HepG2 (cell line): ENCODE measurements around the gene ANO9. TPM values are rescaled to one million over a fixed set of nuclear protein-coding genes. Genes with fewer than 3 reads are reported as not detected.

Experiments
- ATAC-seq: fragments of 200-7000 bp; cut with Tn5 transposase; 3 replicates; pipeline ENCODE4 v1.9.1; 2020; ENCODE audit warnings: mild to moderate bottlenecking, moderate library complexity
- BruUV-seq: library from RNA; stranded (reverse); fragments of 400-500 nt; replicated peaks from 2 replicates; lab custom pipeline; 2021; lab: Mats Ljungman, UMichigan
- CTCF ChIA-PET: fragments of 300-600 bp; formaldehyde crosslinking; extraction: SDS; loops from one replicate; lab custom pipeline; 2021; ENCODE audit warnings: low total read pairs, inconsistent platforms, low intra/inter-chr PET ratio; lab: Yijun Ruan, JAX
- POLR2A ChIA-PET: fragments of 350-600 bp; sonication (Branson Sonifier 250); formaldehyde crosslinking; loops from one replicate; lab custom pipeline; 2020; ENCODE audit warnings: antibody characterized with exemption, inconsistent platforms; lab: Yijun Ruan, JAX
- DNase-seq: peaks from one replicate; pipeline ENCODE4 v3.0.0-alpha.2; 2015; ENCODE audit warnings: low spot score
- FAIRE-seq: peaks from 3 replicates; lab custom pipeline; 2011; peaks lifted over from hg19 to GRCh38; lab: Jason Lieb, UNC
- H2AFZ ChIP-seq: one replicate; pipeline ENCODE4 v1.6.1; 2011; ENCODE audit warnings: low read length, inconsistent platforms
- H3K27ac ChIP-seq: fragments of 300-600 bp; 3 replicates; pipeline ENCODE4 v1.8.0; 2011; ENCODE audit warnings: mixed run types, mild to moderate bottlenecking, mixed read lengths, low read length, inconsistent platforms; ENCODE audit not compliant: insufficient read depth; ENCODE audit errors: extremely low read length
- H3K27me3 ChIP-seq, 2 experiments: fragments of 200-600 bp in 1 of 2; 2 replicates in 1 of 2; 3 replicates in 1 of 2; pipeline versions ENCODE4 v1.6.0 to v1.8.0; 2011; ENCODE audit warnings: low read length in 2 of 2, mild to moderate bottlenecking in 2 of 2, moderate library complexity in 2 of 2, inconsistent platforms in 1 of 2; ENCODE audit not compliant: insufficient read depth in 2 of 2, control insufficient read depth in 1 of 2
- H3K36me3 ChIP-seq, 2 experiments: fragments of 200-600 bp in 1 of 2; replicated peaks in 1 of 2; 2 replicates in 1 of 2; 3 replicates in 1 of 2; pipeline versions ENCODE4 v1.5.1 to v1.8.0; 2011; ENCODE audit warnings: low read length in 2 of 2, inconsistent platforms in 1 of 2; ENCODE audit not compliant: insufficient read depth in 2 of 2, control insufficient read depth in 1 of 2
- H3K4me1 ChIP-seq: 2 replicates; pipeline ENCODE4 v1.5.1; 2012; ENCODE audit warnings: low read length, inconsistent platforms; ENCODE audit not compliant: insufficient read depth
- H3K4me2 ChIP-seq: 2 replicates; pipeline ENCODE4 v1.6.0; 2011; ENCODE audit warnings: low read depth, low read length, inconsistent platforms
- H3K4me3 ChIP-seq, 3 experiments: fragments of 200-600 bp in 1 of 3; sonication (generic), shearing (Covaris generic) in 1 of 3; replicated peaks in 1 of 3; 2 replicates each; pipeline ENCODE4 v1.5.1; 2011 to 2016; ENCODE audit warnings: low read length in 3 of 3, inconsistent platforms in 2 of 3, low read depth in 2 of 3, mild to moderate bottlenecking in 2 of 3, control low read depth in 1 of 3, mixed read lengths in 1 of 3; ENCODE audit not compliant: insufficient read depth in 1 of 3
- H3K79me2 ChIP-seq: one replicate; pipeline ENCODE4 v1.6.1; 2011; ENCODE audit warnings: low read length, inconsistent platforms; ENCODE audit not compliant: insufficient read depth
- H3K9ac ChIP-seq: 2 replicates; pipeline ENCODE4 v1.6.0; 2011; ENCODE audit warnings: mild to moderate bottlenecking, low read depth, low read length, inconsistent platforms; ENCODE audit not compliant: insufficient read depth
- H3K9me3 ChIP-seq: 2 replicates; pipeline ENCODE4 v1.5.1; 2012; ENCODE audit warnings: mild to moderate bottlenecking, low read length
- H4K20me1 ChIP-seq: 2 replicates; pipeline ENCODE4 v1.6.0; 2011; ENCODE audit warnings: inconsistent platforms, mild to moderate bottlenecking, low read length, moderate library complexity; ENCODE audit not compliant: insufficient read depth
- GABPB1 ChIP-seq: IDR thresholded peaks from 2 replicates; pipeline ENCODE4 v1.6.1; 2016; ENCODE audit warnings: mild to moderate bottlenecking, missing genetic modification reagents, moderate library complexity, missing compliant biosample characterization
- JUND ChIP-seq: sonication (generic); formaldehyde crosslinking; IDR thresholded peaks from 2 replicates; pipeline ENCODE4 v1.8.0; 2022; ENCODE audit warnings: mild to moderate bottlenecking, missing genetic modification reagents
- SMC3 ChIP-seq: IDR thresholded peaks from 2 replicates; pipeline ENCODE4 v1.6.1; 2011; ENCODE audit warnings: low read length, improper control_type of control experiment
- TCF12 ChIP-seq, 2 experiments: fragments of 450-650 bp in 1 of 2; sonication (generic) in 1 of 2; formaldehyde crosslinking in 1 of 2; IDR thresholded peaks; 2 replicates each; pipeline versions ENCODE4 v1.6.1 to v1.8.0; 2017 to 2022; ENCODE audit warnings: antibody characterized with exemption in 1 of 2, mild to moderate bottlenecking in 1 of 2, missing genetic modification reagents in 1 of 2, moderate library complexity in 1 of 2
- TSC22D2 ChIP-seq: sonication (generic); formaldehyde crosslinking; IDR thresholded peaks from 2 replicates; pipeline ENCODE4 v1.5.1; 2020; ENCODE audit warnings: missing genetic modification reagents, mild to moderate bottlenecking, borderline replicate concordance
- ZBTB4 ChIP-seq: sonication (generic); formaldehyde crosslinking; IDR thresholded peaks from 2 replicates; pipeline ENCODE4 v1.4.0; 2020; ENCODE audit warnings: missing genetic modification reagents, mild to moderate bottlenecking, borderline replicate concordance
- ZNF12 ChIP-seq: sonication (generic); formaldehyde crosslinking; IDR thresholded peaks from 2 replicates; pipeline ENCODE4 v1.5.0; 2020; ENCODE audit warnings: missing genetic modification reagents
- ZNF296 ChIP-seq: sonication (generic); formaldehyde crosslinking; conservative IDR thresholded peaks from 2 replicates; pipeline ENCODE4 v1.5.0; 2020; ENCODE audit warnings: mild to moderate bottlenecking, missing genetic modification reagents
- ZNF570 ChIP-seq: sonication (generic); formaldehyde crosslinking; IDR thresholded peaks from 2 replicates; pipeline ENCODE4 v1.4.0; 2020; ENCODE audit warnings: mild to moderate bottlenecking, missing genetic modification reagents, borderline replicate concordance
- ZNF574 ChIP-seq: sonication (generic); formaldehyde crosslinking; IDR thresholded peaks from 2 replicates; pipeline ENCODE4 v1.4.0; 2020; ENCODE audit warnings: missing genetic modification reagents
- ZNF720 ChIP-seq: sonication (generic); formaldehyde crosslinking; IDR thresholded peaks from 2 replicates; pipeline ENCODE4 v1.4.0; 2020; ENCODE audit warnings: missing genetic modification reagents
- WGBS: methylation state at CpG from one replicate; pipeline ENCODE4 v1.1.6; 2017; ENCODE audit warnings: low lambda C conversion rate; 5-methylcytosine and 5-hydroxymethylcytosine counted together
- in situ Hi-C: cut with HindIII; loops from 2 replicates; pipeline ENCODE4 v1.10.0; 2017; ENCODE audit warnings: low pct_unique_long_range_greater_than_20kb; ENCODE audit not compliant: extremely low pct_ligation_motif_present
- intact Hi-C: fragments of 100-400 bp; cut with micrococcal nuclease; formaldehyde crosslinking; loops from one replicate; pipeline ENCODE4 v1.10.0; 2022; ENCODE audit not compliant: unreplicated experiment
- polyA plus RNA-seq, 8 experiments: library from polyadenylated mRNA; depleted of rRNA in 3 of 8; stranded (reverse) in 7 of 8; unstranded in 1 of 8; fragments of >200 nt; fragmentation: Illumina TruSeq in 4 of 8; extraction: Trizol in 4 of 8; gene quantifications; 2 replicates each; pipeline versions ENCODE4 v1.2.1 to v1.2.3, GENCODE V29; 2011 to 2016; ENCODE audit warnings: low read depth in 4 of 8, missing spikeins in 1 of 8, mixed read lengths in 1 of 8; ENCODE audit not compliant: insufficient read depth in 1 of 8
- total RNA-seq, 5 experiments: library from RNA; depleted of rRNA; stranded (reverse); fragments of >200 nt; fragmentation: Illumina TruSeq; extraction: Trizol; gene quantifications; 2 replicates each; pipeline ENCODE4 v1.2.3, GENCODE V29; 2016; ENCODE audit warnings: low read depth in 1 of 5
- TF ChIP-seq, protein P1 (sequence below): sonication (generic); formaldehyde crosslinking; IDR thresholded peaks from 2 replicates; pipeline ENCODE4 v1.5.1; 2020; ENCODE audit warnings: missing genetic modification reagents, mild to moderate bottlenecking, borderline replicate concordance
- TF ChIP-seq, protein P2 (sequence below): sonication (generic); formaldehyde crosslinking; IDR thresholded peaks from 2 replicates; pipeline ENCODE4 v1.5.1; 2020; ENCODE audit warnings: mild to moderate bottlenecking, missing genetic modification reagents

Gene ANO9
- total and polyA plus RNA-seq, 2 of the 13 experiments (the other 11 are each of a cell fraction or from before 2014, with no cell fraction given) = 8.9 to 14.3 TPM

DNA sequence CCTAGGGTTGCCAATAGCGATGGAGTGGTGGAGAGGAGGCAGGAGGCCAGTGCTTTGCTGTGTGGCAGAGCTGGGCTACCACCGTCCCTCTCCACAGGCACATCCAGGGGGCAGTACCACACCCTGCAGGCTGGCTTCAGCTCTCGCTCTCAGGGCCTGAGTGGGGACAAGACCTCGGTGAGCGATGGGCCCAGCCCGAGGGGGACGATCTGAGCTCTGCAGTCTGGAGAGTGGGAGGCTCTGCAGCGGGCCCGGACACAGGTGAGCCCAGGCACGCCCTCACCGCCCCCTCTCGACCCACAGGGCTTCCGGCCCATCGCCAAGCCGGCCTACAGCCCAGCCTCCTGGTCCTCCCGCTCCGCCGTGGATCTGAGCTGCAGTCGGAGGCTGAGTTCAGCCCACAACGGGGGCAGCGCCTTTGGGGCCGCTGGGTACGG is 45.3 kb downstream of the ANO9 start:
- Histone ChIP-seq H4K20me1 (no peaks in the 10 kb centered on the region), H3K36me3 (peaks cover 1 to 13% of the 10 kb centered on the region in 2 experiments; a peak in 3 of 5 replicates), H3K27ac (peak overlapping the region; percentile 44), H2AFZ (no peak overlapping the region), H3K9ac (peak overlapping the region; percentile 62; the same call in 1 of the 2 replicates), H3K27me3 (no peaks in the 10 kb centered on the region; a peak in 1 of 5 replicates), H3K9me3 (no peaks in the 10 kb centered on the region), H3K79me2 (peaks cover 8% of the 10 kb centered on the region), H3K4me2 (peak overlapping the region; percentile 90), H3K4me3 (peak overlapping the region; percentile 33 to 68 (median 54); a peak in 5 of 6 replicates), H3K4me1 (peaks cover 58% of the 10 kb centered on the region)
- POLR2A ChIA-PET = interaction anchor here (0.8 to 2.0 kb wide), 9 partner anchors 11 to 189 kb away, joined by 3 to 19 read pairs (median 4); partner anchors contain the start of genes BET1L and RIC8A
- DNase-seq = peak; percentile 60
- WGBS = no CpG with 5 or more reads among the region's 23 CpGs
- in situ Hi-C loops = no loop called here
- ATAC-seq = peak; percentile 81
- intact Hi-C loops = no loop called here
- peak; percentile 53 for FAIRE-seq
- no TSS peak for BruUV-seq
- CTCF ChIA-PET = interaction anchor here (1.1 to 1.4 kb wide), 2 partner anchors 52 to 54 kb away, joined by 3 to 5 read pairs; no protein-coding TSS in a partner anchor
- TF ChIP-seq ZNF12 (CRISPR knock-in tag) (no peak), TSC22D2 (0 out of 2 replicates have a peak, but pooled peaks have one; percentile 14), ZBTB4 (CRISPR knock-in tag) (no peak), ZNF296 (CRISPR knock-in tag) (0 out of 2 replicates have a peak, but pooled peaks have one; percentile 51), JUND (no peak), GABPB1 (peak; percentile 76; the same call in 1 of the 2 replicates), SMC3 (0 out of 2 replicates have a peak, but pooled peaks have one; percentile 23), TCF12 (IDR thresholded peaks at IDR 0.05) (no peak), TCF12 (CRISPR knock-in tag; IDR thresholded peaks at IDR 0.05) (0 out of 2 replicates have a peak, but pooled peaks have one; percentile 24), ZNF720 (no peak), ZNF574 (CRISPR knock-in tag) (0 out of 2 replicates have a peak, but pooled peaks have one; percentile 0), ZNF570 (no peak)
- TF ChIP-seq, protein P1, sequence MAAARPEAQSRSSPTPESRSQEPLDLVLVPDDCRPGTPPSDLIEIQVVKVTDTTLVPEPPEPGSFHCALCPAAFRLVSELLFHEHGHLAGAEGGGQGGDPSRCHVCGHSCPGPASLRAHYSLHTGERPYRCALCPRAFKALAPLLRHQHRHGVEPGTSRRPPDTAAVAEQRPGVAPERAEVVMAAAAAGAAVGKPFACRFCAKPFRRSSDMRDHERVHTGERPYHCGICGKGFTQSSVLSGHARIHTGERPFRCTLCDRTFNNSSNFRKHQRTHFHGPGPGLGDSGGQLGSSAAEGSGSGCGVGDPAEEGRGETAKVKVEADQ = no peak
- TF ChIP-seq, protein P2, sequence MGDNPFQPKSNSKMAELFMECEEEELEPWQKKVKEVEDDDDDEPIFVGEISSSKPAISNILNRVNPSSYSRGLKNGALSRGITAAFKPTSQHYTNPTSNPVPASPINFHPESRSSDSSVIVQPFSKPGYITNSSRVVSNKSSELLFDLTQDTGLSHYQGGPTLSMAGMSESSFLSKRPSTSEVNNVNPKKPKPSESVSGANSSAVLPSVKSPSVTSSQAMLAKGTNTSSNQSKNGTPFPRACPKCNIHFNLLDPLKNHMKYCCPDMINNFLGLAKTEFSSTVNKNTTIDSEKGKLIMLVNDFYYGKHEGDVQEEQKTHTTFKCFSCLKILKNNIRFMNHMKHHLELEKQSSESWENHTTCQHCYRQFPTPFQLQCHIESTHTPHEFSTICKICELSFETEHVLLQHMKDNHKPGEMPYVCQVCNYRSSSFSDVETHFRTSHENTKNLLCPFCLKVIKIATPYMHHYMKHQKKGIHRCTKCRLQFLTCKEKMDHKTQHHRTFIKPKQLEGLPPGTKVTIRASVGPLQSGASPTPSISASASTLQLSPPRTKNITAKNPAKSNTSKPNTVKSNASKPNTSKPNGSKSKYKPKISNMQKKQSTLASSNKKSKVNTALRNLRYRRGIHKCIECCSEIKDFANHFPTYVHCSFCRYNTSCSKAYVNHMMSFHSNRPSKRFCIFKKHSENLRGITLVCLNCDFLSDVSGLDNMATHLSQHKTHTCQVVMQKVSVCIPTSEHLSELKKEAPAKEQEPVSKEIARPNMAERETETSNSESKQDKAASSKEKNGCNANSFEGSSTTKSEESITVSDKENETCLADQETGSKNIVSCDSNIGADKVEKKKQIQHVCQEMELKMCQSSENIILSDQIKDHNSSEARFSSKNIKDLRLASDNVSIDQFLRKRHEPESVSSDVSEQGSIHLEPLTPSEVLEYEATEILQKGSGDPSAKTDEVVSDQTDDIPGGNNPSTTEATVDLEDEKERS (CRISPR knock-in tag) = no peak
